ENCODE results near the gene HERC3.

DNA sequence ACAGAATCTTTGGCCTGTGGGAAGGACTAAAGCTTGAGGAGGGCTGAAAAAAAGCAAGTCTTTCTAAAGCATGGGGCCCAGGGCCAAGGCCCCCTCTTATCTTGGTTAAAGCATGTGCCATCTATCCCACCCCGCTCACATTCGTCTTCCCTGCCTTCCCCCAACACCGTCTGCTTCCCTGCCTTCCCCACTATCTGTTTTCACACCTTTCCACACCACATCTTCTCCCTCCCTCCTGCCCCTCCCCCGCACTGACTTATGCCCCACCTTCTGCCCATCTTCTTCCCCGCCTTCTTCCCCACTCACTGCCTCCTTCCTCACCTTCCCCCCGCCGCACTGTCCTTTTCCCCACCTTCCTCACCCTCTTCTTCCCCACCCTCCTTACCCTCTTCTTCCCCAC, 106.2 kb downstream of the HERC3 start:
- no peak for TF ChIP-seq PAF1 (CRISPR knock-in tag; IDR thresholded peaks at IDR 0.05)
- TF ChIP-seq, protein P1, sequence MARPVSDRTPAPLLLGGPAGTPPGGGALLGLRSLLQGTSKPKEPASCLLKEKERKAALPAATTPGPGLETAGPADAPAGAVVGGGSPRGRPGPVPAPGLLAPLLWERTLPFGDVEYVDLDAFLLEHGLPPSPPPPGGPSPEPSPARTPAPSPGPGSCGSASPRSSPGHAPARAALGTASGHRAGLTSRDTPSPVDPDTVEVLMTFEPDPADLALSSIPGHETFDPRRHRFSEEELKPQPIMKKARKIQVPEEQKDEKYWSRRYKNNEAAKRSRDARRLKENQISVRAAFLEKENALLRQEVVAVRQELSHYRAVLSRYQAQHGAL (CRISPR knock-in tag; IDR thresholded peaks at IDR 0.05; ENCODE audit: not compliant biosample characterization), result no peak
- no peak for TF ChIP-seq RFX5 (IDR thresholded peaks at IDR 0.05; ENCODE audit: low read depth, low read length)
- TF ChIP-seq ZNF282 (IDR thresholded peaks at IDR 0.05; ENCODE audit: partially characterized antibody), result no peak
- TF ChIP-seq MAFK (conservative IDR thresholded peaks at IDR 0.05 in 1 of 2, IDR thresholded peaks at IDR 0.05 in 1 of 2; ENCODE audit: low read length in 2 of 2), result no peak
- TF ChIP-seq NPAS2 (CRISPR knock-in tag; IDR thresholded peaks at IDR 0.05; ENCODE audit: borderline replicate concordance), result no peak
- TF ChIP-seq, protein P2, sequence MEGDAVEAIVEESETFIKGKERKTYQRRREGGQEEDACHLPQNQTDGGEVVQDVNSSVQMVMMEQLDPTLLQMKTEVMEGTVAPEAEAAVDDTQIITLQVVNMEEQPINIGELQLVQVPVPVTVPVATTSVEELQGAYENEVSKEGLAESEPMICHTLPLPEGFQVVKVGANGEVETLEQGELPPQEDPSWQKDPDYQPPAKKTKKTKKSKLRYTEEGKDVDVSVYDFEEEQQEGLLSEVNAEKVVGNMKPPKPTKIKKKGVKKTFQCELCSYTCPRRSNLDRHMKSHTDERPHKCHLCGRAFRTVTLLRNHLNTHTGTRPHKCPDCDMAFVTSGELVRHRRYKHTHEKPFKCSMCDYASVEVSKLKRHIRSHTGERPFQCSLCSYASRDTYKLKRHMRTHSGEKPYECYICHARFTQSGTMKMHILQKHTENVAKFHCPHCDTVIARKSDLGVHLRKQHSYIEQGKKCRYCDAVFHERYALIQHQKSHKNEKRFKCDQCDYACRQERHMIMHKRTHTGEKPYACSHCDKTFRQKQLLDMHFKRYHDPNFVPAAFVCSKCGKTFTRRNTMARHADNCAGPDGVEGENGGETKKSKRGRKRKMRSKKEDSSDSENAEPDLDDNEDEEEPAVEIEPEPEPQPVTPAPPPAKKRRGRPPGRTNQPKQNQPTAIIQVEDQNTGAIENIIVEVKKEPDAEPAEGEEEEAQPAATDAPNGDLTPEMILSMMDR (CRISPR knock-in tag; IDR thresholded peaks at IDR 0.05), result no peak
